Aorta (tissue), 5 donors: Measurements from ENCODE around the gene AVPR2. TPM values are rescaled to one million over a fixed set of nuclear protein-coding genes. Genes with fewer than 3 reads are reported as not detected.

Source experiments
- ATAC-seq: fragments of 200-7000 bp; cut with Tn5 transposase; one replicate; pipeline ENCODE4 v1.9.1; 2022; ENCODE audit warnings: moderate library complexity; ENCODE audit not compliant: low FRiP score
- DNase-seq, 2 donors: peaks; one replicate each; pipeline ENCODE4 v3.0.0-alpha.2; 2020
- H3K27ac ChIP-seq, 2 donors: one replicate each; pipeline ENCODE4 v1.5.1; 2013; ENCODE audit warnings: low read length in 2 of 2, mild to moderate bottlenecking in 2 of 2, moderate library complexity in 2 of 2, control low read depth in 1 of 2, inconsistent platforms in 1 of 2, low read depth in 1 of 2
- H3K27me3 ChIP-seq, 2 donors: one replicate each; pipeline ENCODE4 v1.6.1; 2013; ENCODE audit warnings: control low read depth in 1 of 2, low read length in 1 of 2, mild to moderate bottlenecking in 1 of 2, moderate library complexity in 1 of 2; ENCODE audit not compliant: insufficient read depth in 2 of 2, control insufficient read depth in 1 of 2
- H3K36me3 ChIP-seq, 2 donors: one replicate each; pipeline ENCODE4 v1.6.1; 2013; ENCODE audit warnings: control low read depth in 1 of 2, low read length in 1 of 2, mild to moderate bottlenecking in 1 of 2; ENCODE audit not compliant: insufficient read depth in 2 of 2, control insufficient read depth in 1 of 2
- H3K4me1 ChIP-seq, 2 donors: one replicate each; pipeline ENCODE4 v1.6.1; 2013; ENCODE audit warnings: low read length in 2 of 2, control low read depth in 1 of 2, mild to moderate bottlenecking in 1 of 2, moderate library complexity in 1 of 2; ENCODE audit not compliant: insufficient read depth in 2 of 2, control insufficient read depth in 1 of 2
- H3K4me3 ChIP-seq, 2 donors: one replicate each; pipeline ENCODE4 v1.5.1; 2013; ENCODE audit warnings: low read length in 2 of 2, control low read depth in 1 of 2, mild to moderate bottlenecking in 1 of 2
- H3K9me3 ChIP-seq: one replicate; pipeline ENCODE4 v1.6.1; 2013; ENCODE audit warnings: mild to moderate bottlenecking, low read length; ENCODE audit not compliant: control insufficient read depth
- WGBS, 2 donors: extraction: QIAGEN DNeasy Blood & Tissue Kit; methylation state at CpG; one replicate each; pipeline ENCODE4 v1.1.7; 2013; 5-methylcytosine and 5-hydroxymethylcytosine counted together
- intact Hi-C, 2 donors: fragments of 100-400 bp; cut with DNase I; formaldehyde crosslinking; loops; one replicate each; pipeline versions ENCODE4 v1.14.2 to v1.15.0; 2022
- polyA plus RNA-seq, 2 donors: library from polyadenylated mRNA; stranded (reverse); fragments of 200-250 nt; gene quantifications; one replicate each; pipeline ENCODE4 v1.2.3, GENCODE V29; 2013
- total RNA-seq, 2 donors: library from RNA; stranded (reverse); fragmentation: NEBNext Ultra II Directional; extraction: Animal tissue kit (Norgen Biotek cat#: 25700); gene quantifications; one replicate each; pipeline ENCODE4 v1.2.1, GENCODE V29; 2021
- donor health status: healthy with polysubstance abuse.
- donor health status: Bipolar disorder and iron deficiency.
- donor health status: DM: no; HTN: no; CAD: no.
- donor health status: DM: no; HTN: no; CAD: no.
- donor health status: DM: yes; HTN: yes; CAD: no.

AVPR2 gene
- total and polyA plus RNA-seq, 4 donors = 0.23 to 4.6 (median 3.0) TPM; not detected in 1

DNA sequence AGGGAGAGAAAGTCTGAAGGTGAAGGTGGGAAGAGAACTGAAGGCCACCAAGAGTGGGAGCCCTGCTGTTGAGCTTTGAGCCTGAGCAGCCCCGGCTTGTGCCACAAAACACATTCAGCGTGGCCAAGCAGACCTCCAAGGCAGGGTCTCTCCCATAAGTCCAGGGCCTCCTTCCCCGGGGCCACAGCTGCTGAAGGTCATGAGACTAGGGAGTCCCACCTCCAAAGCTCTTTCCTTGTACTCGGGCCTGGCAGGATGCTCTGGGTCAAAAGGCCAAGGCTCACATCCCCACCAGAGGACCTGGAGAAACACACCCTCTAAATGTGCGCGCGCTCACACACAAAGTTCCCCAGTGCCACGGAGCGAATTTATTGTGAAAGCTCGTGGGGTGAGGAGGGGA, 25.1 kb downstream of the AVPR2 start:
- Histone ChIP-seq H3K4me3 (no peak overlapping the region), H3K4me1 (no peaks in the 10 kb centered on the region), H3K27ac (no peak overlapping the region), H3K9me3 (no peaks in the 10 kb centered on the region), H3K27me3 (no peaks in the 10 kb centered on the region), H3K36me3 (no peaks in the 10 kb centered on the region)
- WGBS, 2 donors = 85 to 88% methylated on average over 10 of the region's 10 CpGs
- no peak for ATAC-seq
- no peak for DNase-seq
- intact Hi-C loops = loop anchor here in 1 of 2 donors (2.0 kb wide), 1 partner anchor 43 kb away; the partner anchor contains the start of gene TMEM187

DNA sequence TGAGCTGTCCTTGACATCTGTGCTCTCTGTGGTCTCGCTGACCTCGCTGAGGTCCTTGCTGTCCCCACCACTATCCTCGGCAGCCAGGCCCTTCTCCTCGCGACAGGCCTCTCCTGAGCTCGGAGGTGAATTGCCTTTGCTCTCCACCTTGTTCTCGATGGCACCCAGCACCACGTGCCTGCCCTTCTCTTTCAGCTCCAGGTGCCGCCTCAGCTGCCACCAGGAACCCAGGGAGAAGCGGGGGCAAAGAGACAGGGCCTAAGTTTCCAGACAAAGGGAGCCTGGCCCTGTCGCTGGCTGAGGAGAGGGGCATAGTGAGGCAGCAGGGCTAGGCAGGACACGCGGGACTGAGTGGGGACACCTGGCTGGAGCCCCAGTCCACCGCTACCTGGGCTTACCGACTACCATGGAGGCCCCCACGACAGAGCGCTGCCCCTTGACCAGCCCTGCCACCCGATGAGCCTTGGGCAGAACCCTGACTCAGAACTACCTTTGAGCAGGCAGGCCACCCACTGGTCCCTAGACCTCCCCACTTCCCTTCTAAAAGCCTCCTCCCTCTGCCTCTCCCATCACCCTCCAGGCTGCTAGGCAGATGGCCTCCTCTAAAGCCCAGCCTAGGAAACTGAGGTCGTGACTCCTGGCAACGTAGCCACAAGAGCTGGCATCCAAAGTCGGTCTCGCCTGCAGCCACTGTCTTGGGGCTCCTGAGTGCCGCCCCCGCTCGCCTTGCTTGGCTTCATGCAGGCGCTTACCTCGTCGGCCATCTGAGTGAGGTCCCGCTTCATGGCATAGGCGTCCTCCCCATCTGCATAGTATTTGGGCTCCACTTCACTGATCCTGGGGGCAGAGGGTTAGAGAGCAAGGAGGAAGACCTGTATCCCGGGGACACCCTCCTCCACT, 25.8 kb downstream of the AVPR2 start:
- DNase-seq (no peak), ATAC-seq (no peak)
- WGBS, 2 donors = 89 to 91% methylated on average over 31 of the region's 31 CpGs
- H3K27ac ChIP-seq = no peak overlapping the region
- H3K4me1 ChIP-seq = no peaks in the 10 kb centered on the region
- no peaks in the 10 kb centered on the region for H3K27me3 ChIP-seq
- H3K9me3 ChIP-seq = no peaks in the 10 kb centered on the region
- no peak overlapping the region for H3K4me3 ChIP-seq
- H3K36me3 ChIP-seq = no peaks in the 10 kb centered on the region
- intact Hi-C loops = no loop called here

DNA sequence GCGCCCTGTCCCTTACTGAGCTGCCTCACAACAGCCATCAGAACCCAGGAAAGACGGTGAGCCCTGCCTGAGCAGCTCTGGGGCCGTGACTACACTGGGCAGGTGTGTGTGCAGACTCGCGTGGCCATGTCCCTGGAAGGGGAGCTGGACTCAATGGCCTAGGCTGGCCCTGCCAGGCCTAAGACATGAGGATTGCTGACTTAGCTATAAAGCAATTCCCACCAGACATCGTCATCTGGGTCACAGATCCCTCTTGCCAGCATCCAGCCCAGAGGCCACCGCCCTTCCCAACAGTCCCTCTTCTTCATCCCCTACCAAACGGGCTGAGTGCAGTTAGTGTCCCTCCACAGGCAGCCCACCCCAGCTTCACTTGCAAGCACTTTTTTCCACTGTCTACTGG, 26.7 kb downstream of the AVPR2 start:
- no peaks in the 10 kb centered on the region for H3K36me3 ChIP-seq
- intact Hi-C loops = no loop called here
- H3K27ac ChIP-seq = no peak overlapping the region
- DNase-seq (no peak), ATAC-seq (no peak)
- WGBS, 2 donors = 88% methylated on average over 8 of the region's 8 CpGs
- H3K4me3 ChIP-seq = no peak overlapping the region
- H3K27me3 ChIP-seq = no peaks in the 10 kb centered on the region
- H3K9me3 ChIP-seq = no peaks in the 10 kb centered on the region
- no peaks in the 10 kb centered on the region for H3K4me1 ChIP-seq

DNA sequence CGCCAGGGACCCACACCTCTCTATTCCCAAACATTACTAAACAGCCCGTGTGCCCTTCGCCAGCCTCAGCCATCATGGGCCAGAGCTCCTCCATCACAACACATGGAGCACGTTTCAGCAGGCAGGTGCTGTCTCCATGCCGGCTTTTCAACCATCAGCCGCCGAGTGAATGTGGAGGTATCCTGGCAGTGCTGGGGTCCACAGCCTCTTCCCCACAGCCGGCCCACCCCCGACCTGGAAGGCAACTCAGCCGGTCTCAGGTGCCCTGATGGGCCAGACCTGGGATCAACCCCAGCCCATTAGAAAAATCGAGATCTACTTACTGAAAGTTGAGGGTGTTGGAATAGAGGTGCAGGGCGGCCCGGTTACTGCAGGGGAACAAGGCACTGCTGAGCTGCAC, 27.3 kb downstream of the AVPR2 start:
- Histone ChIP-seq H3K27me3 (no peaks in the 10 kb centered on the region), H3K27ac (no peak overlapping the region), H3K9me3 (no peaks in the 10 kb centered on the region), H3K4me3 (no peak overlapping the region), H3K4me1 (no peaks in the 10 kb centered on the region), H3K36me3 (no peaks in the 10 kb centered on the region)
- intact Hi-C loops = no loop called here
- 88 to 92% methylated on average over 13 of the region's 13 CpGs for WGBS, 2 donors
- DNase-seq = no peak
- no peak for ATAC-seq

DNA sequence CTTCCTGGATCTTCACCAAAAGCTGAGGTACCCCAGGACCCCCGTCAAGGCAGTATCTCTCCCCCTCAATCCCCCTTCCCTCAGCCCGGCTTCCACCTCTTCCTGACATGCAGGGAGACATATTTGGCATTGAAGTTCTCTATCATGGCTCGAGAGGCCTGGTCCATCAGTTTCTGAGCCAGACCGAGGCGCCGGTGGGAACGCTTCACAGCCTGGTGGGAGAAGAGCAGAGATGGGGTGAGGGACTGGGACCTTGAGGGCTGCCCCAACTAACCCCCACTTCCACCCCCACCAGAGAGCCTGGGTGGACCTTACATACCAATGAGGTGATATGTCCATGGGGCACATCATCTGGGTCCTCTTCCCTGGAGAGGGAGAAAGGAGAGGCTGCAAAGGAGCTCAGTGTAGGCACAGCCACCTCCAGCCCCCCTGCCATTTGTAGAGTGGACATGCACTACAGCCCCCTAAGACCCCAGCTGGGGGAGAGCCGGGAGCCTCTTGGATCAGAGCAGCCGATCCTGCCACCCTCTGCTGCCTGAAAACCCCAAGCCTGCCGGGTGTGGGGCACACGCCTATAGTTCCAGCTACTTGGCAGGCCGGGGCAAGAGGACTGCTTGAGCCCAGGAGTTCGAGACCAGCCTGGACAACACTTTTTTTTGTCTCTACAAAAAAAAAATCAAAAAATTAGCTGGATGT, 27.9 kb downstream of the AVPR2 start:
- no peak for ATAC-seq
- intact Hi-C loops = no loop called here

DNA sequence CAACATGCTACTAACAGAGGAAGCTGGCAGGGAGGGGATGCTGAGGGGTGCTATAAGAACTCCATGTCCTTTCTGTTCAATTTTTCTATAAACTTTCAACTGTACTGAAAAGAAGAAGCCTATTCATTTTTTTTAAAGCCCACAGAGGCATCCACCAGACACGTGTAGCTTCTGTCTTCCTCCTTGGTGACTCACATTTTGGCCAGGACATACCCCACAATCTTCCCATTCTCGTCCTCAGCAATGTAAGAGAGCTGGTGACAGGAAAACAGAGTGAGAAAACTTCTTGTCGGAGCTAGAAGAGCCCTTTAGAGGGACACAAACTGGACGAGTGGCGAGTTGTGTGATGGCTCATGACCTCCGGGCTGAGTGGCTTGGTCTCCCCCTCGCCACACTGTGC, 29.3 kb downstream of the AVPR2 start:
- intact Hi-C loops = no loop called here
- no peaks in the 10 kb centered on the region for H3K36me3 ChIP-seq
- WGBS, 2 donors = 31 to 57% methylated on average over 7 of the region's 7 CpGs
- ATAC-seq (no peak), DNase-seq (no peak)
- H3K4me3 ChIP-seq = no peak overlapping the region
- no peaks in the 10 kb centered on the region for H3K4me1 ChIP-seq
- no peaks in the 10 kb centered on the region for H3K9me3 ChIP-seq
- no peaks in the 10 kb centered on the region for H3K27me3 ChIP-seq
- H3K27ac ChIP-seq = no peak overlapping the region

More for the DNA sequence above, 27.9 kb downstream of the AVPR2 start:
- DNase-seq = peak in 1 of 2 donors; percentile 38
- 91 to 93% methylated on average over 13 of the region's 13 CpGs for WGBS, 2 donors
- no peaks in the 10 kb centered on the region for H3K36me3 ChIP-seq
- no peaks in the 10 kb centered on the region for H3K9me3 ChIP-seq
- H3K27ac ChIP-seq = no peak overlapping the region
- H3K4me3 ChIP-seq = no peak overlapping the region
- no peaks in the 10 kb centered on the region for H3K4me1 ChIP-seq
- H3K27me3 ChIP-seq = no peaks in the 10 kb centered on the region

DNA sequence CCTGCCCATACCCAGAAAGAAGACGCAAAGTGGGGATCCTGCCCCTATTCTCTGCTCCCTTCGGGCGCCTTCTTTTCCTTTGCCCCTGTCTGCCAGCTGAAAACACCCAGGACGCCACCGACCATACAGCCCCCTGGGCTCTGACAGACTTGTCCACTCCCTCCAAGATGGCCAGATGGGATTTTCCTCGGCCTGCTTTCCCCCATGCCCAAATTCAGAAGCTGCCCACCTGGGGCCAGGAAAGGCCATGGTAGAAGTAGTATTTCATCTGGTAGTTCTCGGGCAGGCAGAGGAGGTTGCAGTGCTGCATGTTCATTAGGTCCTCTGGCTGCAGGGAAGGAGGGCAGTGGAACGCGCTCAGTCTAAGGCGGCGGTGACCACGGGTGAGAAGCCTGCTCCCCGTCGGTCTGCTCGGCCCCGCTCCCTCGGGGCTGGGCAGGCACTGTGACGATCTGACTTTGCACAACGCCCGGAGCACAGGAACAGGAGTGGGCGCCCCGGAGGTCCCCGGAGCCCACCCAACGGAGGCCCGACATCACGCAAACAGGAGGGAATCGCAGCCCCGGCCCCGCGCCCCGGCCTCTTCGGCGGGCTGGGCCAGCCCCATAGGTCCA, 29.8 kb downstream of the AVPR2 start:
- H3K4me1 ChIP-seq = no peaks in the 10 kb centered on the region
- H3K27me3 ChIP-seq = no peaks in the 10 kb centered on the region
- H3K27ac ChIP-seq = no peak overlapping the region
- peak in 1 of 2 donors; percentile 32 for DNase-seq
- intact Hi-C loops = no loop called here
- no peaks in the 10 kb centered on the region for H3K9me3 ChIP-seq
- WGBS, 2 donors = 4 to 14% methylated on average over 31 to 33 of the region's 33 CpGs
- H3K4me3 ChIP-seq = peak overlapping the region; percentile 49 to 55
- H3K36me3 ChIP-seq = no peaks in the 10 kb centered on the region
- ATAC-seq = peak; percentile 7

DNA sequence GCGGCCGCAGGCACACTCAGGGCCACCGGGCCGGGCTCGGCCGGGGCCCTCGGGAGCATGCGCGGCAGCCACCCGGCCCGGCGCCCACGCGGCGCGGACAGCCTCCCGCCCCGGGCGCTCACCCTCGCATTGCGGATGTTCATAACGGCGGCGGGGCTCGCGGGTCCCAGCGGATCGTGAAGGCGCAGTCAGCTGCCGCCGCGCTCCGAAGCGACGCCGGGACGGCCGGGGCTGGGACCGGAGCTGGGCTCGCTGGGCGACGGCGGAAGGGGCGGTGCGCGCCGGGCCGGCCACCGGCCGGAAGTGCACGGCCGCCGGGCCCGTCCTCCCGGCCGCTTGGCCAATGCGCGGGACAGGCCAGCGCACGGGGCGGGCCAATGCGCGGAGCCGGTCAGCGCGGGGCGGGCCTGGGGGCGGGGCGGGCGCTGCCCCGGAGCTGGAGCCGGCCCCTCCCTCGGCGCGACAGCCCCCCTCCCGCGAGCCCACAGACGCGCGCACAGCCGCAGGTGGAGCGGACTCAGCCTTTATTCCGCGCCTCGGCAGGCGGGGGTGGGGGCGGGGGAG, 30.4 kb downstream of the AVPR2 start, which contains the start of gene NAA10:
NAA10 (minus strand) TSS at position 276 of the 564 bp plus-strand sequence; CDS start at position 143, 133 bp downstream.
- no peaks in the 10 kb centered on the region for H3K27me3 ChIP-seq
- intact Hi-C loops = loop anchor here in 1 of 2 donors (5.0 kb wide), 1 partner anchor 173 kb away; the partner anchor contains the start of gene PLXNB3
- H3K9me3 ChIP-seq = no peaks in the 10 kb centered on the region
- WGBS, 2 donors = 0 to 10% methylated on average over 41 to 87 of the region's 87 CpGs
- DNase-seq (peak; percentile 81 to 91), ATAC-seq (peak; percentile 93)
- no peak within 1 kb of the TSS for H3K27ac ChIP-seq
- peak within 1 kb of the TSS; percentile 49 to 55 for H3K4me3 ChIP-seq
- H3K36me3 ChIP-seq = no peaks in the 10 kb centered on the region
- H3K4me1 ChIP-seq = no peaks in the 10 kb centered on the region
